ENCODE measurements around the gene CDHR3. TPM values are rescaled to one million over a fixed set of nuclear protein-coding genes. Genes with fewer than 3 reads are reported as not detected.
A peak's percentile ranks its signal among the peaks of the same experiment; 100 is the strongest.

Gene CDHR3
- 10 to 100 TPM; 54.5 to 80.3 TPM for total RNA-seq
- 10 to 100 TPM; 10.5 to 17.6 TPM for polyA plus RNA-seq
- long read RNA-seq, donor 1, partial matches to known transcripts: 0 of 1 reads
- long read RNA-seq, donor 1, other reads (novel, unspliced or antisense): 0 of 1 reads
- long read RNA-seq, donor 2, partial matches to known transcripts: 0 of 1 reads
- long read RNA-seq, donor 2, other reads (novel, unspliced or antisense): 0 of 1 reads
- long read RNA-seq, donor 3, partial matches to known transcripts: 0 of 2 reads
- long read RNA-seq, donor 3, other reads (novel, unspliced or antisense): 0 of 2 reads
- long read RNA-seq, donor 4: 0 reads
- long read RNA-seq, donor 5, partial matches to known transcripts: 0 of 3 reads
- long read RNA-seq, donor 5, other reads (novel, unspliced or antisense): 0 of 3 reads

DNA sequence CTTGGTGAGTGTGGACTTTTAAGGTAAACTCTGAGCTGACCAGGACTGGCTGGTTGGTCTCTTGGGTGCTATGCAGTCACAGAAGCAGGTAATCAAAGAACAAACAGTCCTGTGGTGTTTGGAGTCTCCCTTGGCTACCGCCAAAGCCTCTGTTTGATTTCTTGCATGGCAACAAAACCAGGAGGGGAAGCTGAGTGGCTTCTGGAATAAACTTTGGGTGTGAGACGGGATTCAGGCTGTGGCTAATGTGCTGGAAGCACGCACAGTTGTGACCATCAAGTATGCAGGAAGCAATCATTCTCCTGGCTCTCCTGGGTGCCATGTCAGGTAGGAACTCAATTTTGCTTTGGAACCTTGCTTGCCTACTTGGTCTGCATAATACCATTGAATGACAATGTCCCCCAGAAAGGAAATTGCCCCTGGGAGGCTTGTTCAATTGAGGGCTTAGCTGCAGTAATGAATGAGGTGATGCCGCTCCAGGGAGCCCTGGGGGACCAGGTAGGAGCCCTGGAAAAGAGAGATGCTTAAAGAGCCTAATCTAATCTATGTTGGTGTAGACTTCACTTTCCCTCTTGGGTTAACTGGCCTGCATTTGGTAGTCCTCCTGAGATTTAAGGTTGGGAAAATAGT is at the start of gene CDHR3:
Gene CDHR3 (plus strand): TSS at position 227 of the 630 bp plus-strand sequence. CDS start 55 bp downstream, at position 282.
- no peak within 1 kb of the TSS for H3K27ac ChIP-seq (ENCODE audit: low read depth in 1 of 2, low read length in 1 of 2)
- ATAC-seq (ENCODE audit: insufficient read depth, low FRiP score): peak; percentile 27
- DNase-seq: no peak

GRCh38 chr7:105913947-105914346 is 49.1 kb upstream of the CDHR3 start:
- Histone ChIP-seq H3K4me1 (ENCODE audit: control insufficient read depth in 5 of 5, insufficient read depth in 5 of 5, low read length in 5 of 5) (no peaks in the 10 kb centered on the region), H3K27me3 (ENCODE audit: control insufficient read depth in 3 of 3, insufficient read depth in 3 of 3, low read length in 2 of 3) (no peaks in the 10 kb centered on the region), H3K9ac (ENCODE audit: insufficient read depth in 1 of 2, low read length in 2 of 2) (no peak overlapping the region), H3K9me3 (ENCODE audit: control insufficient read depth in 4 of 4, insufficient read depth in 3 of 4, low read length in 3 of 4) (peaks cover 0 to 2% (median 0%) of the 10 kb centered on the region in 4 donors), H3K36me3 (ENCODE audit: control insufficient read depth in 4 of 4, insufficient read depth in 4 of 4, low read length in 4 of 4) (peaks cover 0 to 6% (median 1%) of the 10 kb centered on the region in 4 donors), H3K4me3 (no peak overlapping the region), H3K27ac (ENCODE audit: low read depth in 1 of 2, low read length in 1 of 2) (no peak overlapping the region)
- no peak for ATAC-seq (ENCODE audit: insufficient read depth, low FRiP score)
- no peak for DNase-seq
- WGBS, 2 donors: 73 to 95% methylated on average over 3 of the region's 3 CpGs
- TF ChIP-seq, protein P1, sequence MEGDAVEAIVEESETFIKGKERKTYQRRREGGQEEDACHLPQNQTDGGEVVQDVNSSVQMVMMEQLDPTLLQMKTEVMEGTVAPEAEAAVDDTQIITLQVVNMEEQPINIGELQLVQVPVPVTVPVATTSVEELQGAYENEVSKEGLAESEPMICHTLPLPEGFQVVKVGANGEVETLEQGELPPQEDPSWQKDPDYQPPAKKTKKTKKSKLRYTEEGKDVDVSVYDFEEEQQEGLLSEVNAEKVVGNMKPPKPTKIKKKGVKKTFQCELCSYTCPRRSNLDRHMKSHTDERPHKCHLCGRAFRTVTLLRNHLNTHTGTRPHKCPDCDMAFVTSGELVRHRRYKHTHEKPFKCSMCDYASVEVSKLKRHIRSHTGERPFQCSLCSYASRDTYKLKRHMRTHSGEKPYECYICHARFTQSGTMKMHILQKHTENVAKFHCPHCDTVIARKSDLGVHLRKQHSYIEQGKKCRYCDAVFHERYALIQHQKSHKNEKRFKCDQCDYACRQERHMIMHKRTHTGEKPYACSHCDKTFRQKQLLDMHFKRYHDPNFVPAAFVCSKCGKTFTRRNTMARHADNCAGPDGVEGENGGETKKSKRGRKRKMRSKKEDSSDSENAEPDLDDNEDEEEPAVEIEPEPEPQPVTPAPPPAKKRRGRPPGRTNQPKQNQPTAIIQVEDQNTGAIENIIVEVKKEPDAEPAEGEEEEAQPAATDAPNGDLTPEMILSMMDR (IDR thresholded peaks at IDR 0.05; ENCODE audit: control extremely low read depth, extremely low read depth): no peak

More for the DNA sequence above, at the start of gene CDHR3:
- H3K9me3 ChIP-seq (ENCODE audit: control insufficient read depth in 4 of 4, insufficient read depth in 3 of 4, low read length in 3 of 4): no peaks in the 10 kb centered on the region
- no peak within 1 kb of the TSS for H3K4me3 ChIP-seq
- H3K36me3 ChIP-seq (ENCODE audit: control insufficient read depth in 4 of 4, insufficient read depth in 4 of 4, low read length in 4 of 4): no peaks in the 10 kb centered on the region
- WGBS, 2 donors: 71 to 83% methylated on average over 4 of the region's 4 CpGs
- TF ChIP-seq, protein P1 (IDR thresholded peaks at IDR 0.05; ENCODE audit: control extremely low read depth, extremely low read depth): no peak
- H3K27me3 ChIP-seq (ENCODE audit: control insufficient read depth in 3 of 3, insufficient read depth in 3 of 3, low read length in 2 of 3): no peaks in the 10 kb centered on the region
- no peaks in the 10 kb centered on the region for H3K4me1 ChIP-seq (ENCODE audit: control insufficient read depth in 5 of 5, insufficient read depth in 5 of 5, low read length in 5 of 5)
- H3K9ac ChIP-seq (ENCODE audit: insufficient read depth in 1 of 2, low read length in 2 of 2): no peak within 1 kb of the TSS

- TF ChIP-seq, protein P1 (IDR thresholded peaks at IDR 0.05; ENCODE audit: control extremely low read depth, extremely low read depth): no peak
- DNase-seq: no peak
- 95 to 96% methylated on average over 1 of the region's 1 CpG for WGBS, 2 donors
Observed at GRCh38 chr7:105916603-105917002, 46.5 kb upstream of the CDHR3 start.

More at GRCh38 chr7:105916603-105917002, 46.5 kb upstream of the CDHR3 start:
- H3K27me3 ChIP-seq (ENCODE audit: control insufficient read depth in 3 of 3, insufficient read depth in 3 of 3, low read length in 2 of 3): no peaks in the 10 kb centered on the region
- H3K27ac ChIP-seq (ENCODE audit: low read depth in 1 of 2, low read length in 1 of 2): no peak overlapping the region
- no peak for ATAC-seq (ENCODE audit: insufficient read depth, low FRiP score)
- no peak overlapping the region for H3K9ac ChIP-seq (ENCODE audit: insufficient read depth in 1 of 2, low read length in 2 of 2)
- H3K4me3 ChIP-seq: no peak overlapping the region
- no peaks in the 10 kb centered on the region for H3K4me1 ChIP-seq (ENCODE audit: control insufficient read depth in 5 of 5, insufficient read depth in 5 of 5, low read length in 5 of 5)
- no peaks in the 10 kb centered on the region for H3K36me3 ChIP-seq (ENCODE audit: control insufficient read depth in 4 of 4, insufficient read depth in 4 of 4, low read length in 4 of 4)
- H3K9me3 ChIP-seq (ENCODE audit: control insufficient read depth in 4 of 4, insufficient read depth in 3 of 4, low read length in 3 of 4): peaks cover 0 to under 1% (median 0%) of the 10 kb centered on the region in 4 donors
